ENCODE data around the gene EXOC2.
"Not testable (repeated sequence)": the region's sequence is repeated elsewhere in the genome, so short reads cannot be mapped to it uniquely, and the experiment has no call there.

Gene EXOC2

GRCh38 chr6:620166-620565 lies 72.8 kb downstream of the EXOC2 start:
- no peaks in the 10 kb centered on the region for H3K27me3 ChIP-seq (ENCODE audit: insufficient read depth, low read length)
- H3K36me3 ChIP-seq (ENCODE audit: insufficient read depth, low read depth, low read length) = peaks cover 9% of the 10 kb centered on the region
- no peaks in the 10 kb centered on the region for H3K9me3 ChIP-seq (ENCODE audit: insufficient read depth, low read depth, low read length)
- no peak overlapping the region for H3K27ac ChIP-seq (ENCODE audit: low read length)
- no peak overlapping the region for H3K9ac ChIP-seq (ENCODE audit: low read depth, low read length)
- no peaks in the 10 kb centered on the region; the same call in 1 of the 2 replicates for H3K4me1 ChIP-seq (ENCODE audit: insufficient read depth, low read length)
- H3K4me3 ChIP-seq (ENCODE audit: low read length) = no peak overlapping the region

GRCh38 chr6:617456-618100 lies 75.4 kb downstream of the EXOC2 start:
- Histone ChIP-seq H3K27ac (ENCODE audit: low read length) (no peak overlapping the region), H3K36me3 (ENCODE audit: insufficient read depth, low read depth, low read length) (peaks cover 12% of the 10 kb centered on the region), H3K27me3 (ENCODE audit: insufficient read depth, low read length) (no peaks in the 10 kb centered on the region), H3K9me3 (ENCODE audit: insufficient read depth, low read depth, low read length) (no peaks in the 10 kb centered on the region), H3K4me1 (ENCODE audit: insufficient read depth, low read length) (no peaks in the 10 kb centered on the region), H3K4me3 (ENCODE audit: low read length) (no peak overlapping the region), H3K9ac (ENCODE audit: low read depth, low read length) (no peak overlapping the region)

- no peaks in the 10 kb centered on the region for H3K27me3 ChIP-seq (ENCODE audit: insufficient read depth, low read length)
- peaks cover 25% of the 10 kb centered on the region for H3K36me3 ChIP-seq (ENCODE audit: insufficient read depth, low read depth, low read length)
- H3K9ac ChIP-seq (ENCODE audit: low read depth, low read length) = no peak overlapping the region
- H3K27ac ChIP-seq (ENCODE audit: low read length) = no peak overlapping the region
- H3K4me3 ChIP-seq (ENCODE audit: low read length) = no peak overlapping the region
- no peaks in the 10 kb centered on the region for H3K9me3 ChIP-seq (ENCODE audit: insufficient read depth, low read depth, low read length)
- no peaks in the 10 kb centered on the region for H3K4me1 ChIP-seq (ENCODE audit: insufficient read depth, low read length)
Measured at GRCh38 chr6:613981-614380, 79.0 kb downstream of the EXOC2 start.

GRCh38 chr6:611928-612327 lies 81.0 kb downstream of the EXOC2 start:
- no peaks in the 10 kb centered on the region for H3K27me3 ChIP-seq (ENCODE audit: insufficient read depth, low read length)
- no peak overlapping the region for H3K27ac ChIP-seq (ENCODE audit: low read length)
- H3K36me3 ChIP-seq (ENCODE audit: insufficient read depth, low read depth, low read length) = peaks cover 23% of the 10 kb centered on the region
- no peak overlapping the region for H3K4me3 ChIP-seq (ENCODE audit: low read length)
- H3K9ac ChIP-seq (ENCODE audit: low read depth, low read length) = no peak overlapping the region
- no peaks in the 10 kb centered on the region for H3K9me3 ChIP-seq (ENCODE audit: insufficient read depth, low read depth, low read length)
- H3K4me1 ChIP-seq (ENCODE audit: insufficient read depth, low read length) = no peaks in the 10 kb centered on the region

- Histone ChIP-seq H3K4me3 (ENCODE audit: low read length) (no peak overlapping the region), H3K36me3 (ENCODE audit: insufficient read depth, low read depth, low read length) (peaks cover 31% of the 10 kb centered on the region), H3K27ac (ENCODE audit: low read length) (no peak overlapping the region)
Measured at GRCh38 chr6:610882-611281, 82.1 kb downstream of the EXOC2 start.

GRCh38 chr6:609905-610304 lies 83.0 kb downstream of the EXOC2 start:
- Histone ChIP-seq H3K9me3 (ENCODE audit: insufficient read depth, low read depth, low read length) (no peaks in the 10 kb centered on the region), H3K4me3 (ENCODE audit: low read length) (no peak overlapping the region), H3K27ac (ENCODE audit: low read length) (no peak overlapping the region), H3K27me3 (ENCODE audit: insufficient read depth, low read length) (no peaks in the 10 kb centered on the region), H3K36me3 (ENCODE audit: insufficient read depth, low read depth, low read length) (peaks cover 27% of the 10 kb centered on the region), H3K9ac (ENCODE audit: low read depth, low read length) (no peak overlapping the region), H3K4me1 (ENCODE audit: insufficient read depth, low read length) (no peaks in the 10 kb centered on the region)

More at GRCh38 chr6:610882-611281, 82.1 kb downstream of the EXOC2 start:
- Histone ChIP-seq H3K27me3 (ENCODE audit: insufficient read depth, low read length) (no peaks in the 10 kb centered on the region), H3K4me1 (ENCODE audit: insufficient read depth, low read length) (no peaks in the 10 kb centered on the region), H3K9me3 (ENCODE audit: insufficient read depth, low read depth, low read length) (no peaks in the 10 kb centered on the region), H3K9ac (ENCODE audit: low read depth, low read length) (no peak overlapping the region)

GRCh38 chr6:606829-607379 lies 86.0 kb downstream of the EXOC2 start:
- H3K27me3 ChIP-seq (ENCODE audit: insufficient read depth, low read length) = no peaks in the 10 kb centered on the region
- peaks cover 37% of the 10 kb centered on the region for H3K36me3 ChIP-seq (ENCODE audit: insufficient read depth, low read depth, low read length)
- H3K27ac ChIP-seq (ENCODE audit: low read length) = no peak overlapping the region
- H3K4me1 ChIP-seq (ENCODE audit: insufficient read depth, low read length) = no peaks in the 10 kb centered on the region
- no peak overlapping the region for H3K9ac ChIP-seq (ENCODE audit: low read depth, low read length)
- no peak overlapping the region for H3K4me3 ChIP-seq (ENCODE audit: low read length)
- H3K9me3 ChIP-seq (ENCODE audit: insufficient read depth, low read depth, low read length) = no peaks in the 10 kb centered on the region

- not testable (repeated sequence) for H3K9ac ChIP-seq (ENCODE audit: low read depth, low read length); H3K27me3 ChIP-seq (ENCODE audit: insufficient read depth, low read length)
- H3K36me3 ChIP-seq (ENCODE audit: insufficient read depth, low read depth, low read length) = peaks cover 37% of the 10 kb centered on the region
Measured at GRCh38 chr6:605895-606294, 87.0 kb downstream of the EXOC2 start.

GRCh38 chr6:604579-604978 lies 88.4 kb downstream of the EXOC2 start:
- H3K9me3 ChIP-seq (ENCODE audit: insufficient read depth, low read depth, low read length) = no peaks in the 10 kb centered on the region
- H3K4me1 ChIP-seq (ENCODE audit: insufficient read depth, low read length) = no peaks in the 10 kb centered on the region
- no peak overlapping the region for H3K9ac ChIP-seq (ENCODE audit: low read depth, low read length)
- H3K27ac ChIP-seq (ENCODE audit: low read length) = no peak overlapping the region
- peaks cover 30% of the 10 kb centered on the region for H3K36me3 ChIP-seq (ENCODE audit: insufficient read depth, low read depth, low read length)
- no peak overlapping the region for H3K4me3 ChIP-seq (ENCODE audit: low read length)
- no peaks in the 10 kb centered on the region for H3K27me3 ChIP-seq (ENCODE audit: insufficient read depth, low read length)

More at GRCh38 chr6:605895-606294, 87.0 kb downstream of the EXOC2 start:
- H3K27ac ChIP-seq (ENCODE audit: low read length); H3K4me3 ChIP-seq (ENCODE audit: low read length); H3K4me1 ChIP-seq (ENCODE audit: insufficient read depth, low read length); H3K9me3 ChIP-seq (ENCODE audit: insufficient read depth, low read depth, low read length): not testable (repeated sequence)

GRCh38 chr6:603265-603664 lies 89.7 kb downstream of the EXOC2 start:
- Histone ChIP-seq H3K27ac (ENCODE audit: low read length) (no peak overlapping the region), H3K9me3 (ENCODE audit: insufficient read depth, low read depth, low read length) (no peaks in the 10 kb centered on the region), H3K4me3 (ENCODE audit: low read length) (no peak overlapping the region), H3K9ac (ENCODE audit: low read depth, low read length) (no peak overlapping the region), H3K36me3 (ENCODE audit: insufficient read depth, low read depth, low read length) (peaks cover 32% of the 10 kb centered on the region), H3K4me1 (ENCODE audit: insufficient read depth, low read length) (no peaks in the 10 kb centered on the region), H3K27me3 (ENCODE audit: insufficient read depth, low read length) (no peaks in the 10 kb centered on the region)

GRCh38 chr6:599576-600448 lies 93.1 kb downstream of the EXOC2 start:
- Histone ChIP-seq H3K36me3 (ENCODE audit: insufficient read depth, low read depth, low read length) (peaks cover 42% of the 10 kb centered on the region), H3K9me3 (ENCODE audit: insufficient read depth, low read depth, low read length) (no peaks in the 10 kb centered on the region), H3K27me3 (ENCODE audit: insufficient read depth, low read length) (no peaks in the 10 kb centered on the region), H3K9ac (ENCODE audit: low read depth, low read length) (no peak overlapping the region), H3K4me1 (ENCODE audit: insufficient read depth, low read length) (no peaks in the 10 kb centered on the region), H3K27ac (ENCODE audit: low read length) (no peak overlapping the region), H3K4me3 (ENCODE audit: low read length) (no peak overlapping the region)

GRCh38 chr6:593907-594212 lies 99.1 kb downstream of the EXOC2 start:
- Histone ChIP-seq H3K27ac (ENCODE audit: low read length) (no peak overlapping the region), H3K9ac (ENCODE audit: low read depth, low read length) (peak overlapping the region; percentile 40; the same call in 1 of the 2 replicates)

More at GRCh38 chr6:593907-594212, 99.1 kb downstream of the EXOC2 start:
- peaks cover 6% of the 10 kb centered on the region; the same call in 1 of the 2 replicates for H3K4me1 ChIP-seq (ENCODE audit: insufficient read depth, low read length)
- no peaks in the 10 kb centered on the region for H3K27me3 ChIP-seq (ENCODE audit: insufficient read depth, low read length)
- no peaks in the 10 kb centered on the region for H3K9me3 ChIP-seq (ENCODE audit: insufficient read depth, low read depth, low read length)
- H3K36me3 ChIP-seq (ENCODE audit: insufficient read depth, low read depth, low read length) = peaks cover 50% of the 10 kb centered on the region
- H3K4me3 ChIP-seq (ENCODE audit: low read length) = no peak overlapping the region

All from iPS-20b (cell line).